Measurements from ENCODE around the gene FGF12. TPM values are rescaled to one million over a fixed set of nuclear protein-coding genes. Genes with fewer than 3 reads are reported as not detected.

Gene FGF12
- total RNA-seq, 2 donors from 2014 or later = 0.25 to 0.48 TPM

- no peak overlapping the region for H3K9ac ChIP-seq (ENCODE audit: low read depth in 2 of 2, low read length in 2 of 2)
- intact Hi-C loops (cut with DNase I) = no loop called here
- H3K36me3 ChIP-seq = no peaks in the 10 kb centered on the region
- DNase-seq = no peak
- no peaks in the 10 kb centered on the region for H3K4me1 ChIP-seq
- no peaks in the 10 kb centered on the region for H3K27me3 ChIP-seq
- no peak overlapping the region for H3K27ac ChIP-seq
- no peaks in the 10 kb centered on the region for H3K9me3 ChIP-seq
- no peak overlapping the region for H3K4me3 ChIP-seq
- no peak for TF ChIP-seq CTCF (IDR thresholded peaks at IDR 0.05)
These were observed 514.4 kb downstream of the FGF12 start for GRCh38 chr3:192212979-192213378.

- Histone ChIP-seq H3K9me3 (no peaks in the 10 kb centered on the region), H3K36me3 (no peaks in the 10 kb centered on the region), H3K27me3 (no peaks in the 10 kb centered on the region), H3K4me1 (no peaks in the 10 kb centered on the region), H3K4me3 (no peak overlapping the region), H3K9ac (ENCODE audit: low read depth in 2 of 2, low read length in 2 of 2) (no peak overlapping the region), H3K27ac (no peak overlapping the region)
- intact Hi-C loops (cut with DNase I) = no loop called here
- no peak for TF ChIP-seq CTCF (IDR thresholded peaks at IDR 0.05)
- no peak for DNase-seq
These were observed 515.0 kb downstream of the FGF12 start for GRCh38 chr3:192212335-192212734.

DNA sequence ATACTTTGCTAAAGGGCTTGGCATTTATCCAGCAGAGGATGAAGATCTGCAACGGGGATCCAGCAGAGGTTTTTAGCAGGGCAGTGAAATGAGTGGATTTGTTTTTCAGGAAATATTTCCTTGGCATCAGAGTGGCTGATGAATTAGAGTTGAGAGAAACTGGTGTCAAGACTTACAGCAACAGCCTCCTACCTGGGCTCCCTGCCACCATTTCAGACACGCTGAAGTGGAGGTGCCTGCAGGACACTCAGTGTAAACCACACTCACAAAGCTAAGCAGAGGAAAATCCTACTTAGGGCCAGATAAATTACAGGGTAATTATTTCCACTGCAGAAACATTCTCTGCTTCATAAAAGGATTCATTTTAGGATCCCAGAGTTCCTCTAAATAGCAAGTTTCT is 519.7 kb downstream of the FGF12 start:
- Histone ChIP-seq H3K9ac (ENCODE audit: low read depth in 2 of 2, low read length in 2 of 2) (no peak overlapping the region), H3K4me1 (no peaks in the 10 kb centered on the region), H3K4me3 (no peak overlapping the region), H3K27ac (no peak overlapping the region), H3K36me3 (no peaks in the 10 kb centered on the region), H3K27me3 (no peaks in the 10 kb centered on the region), H3K9me3 (no peaks in the 10 kb centered on the region)
- DNase-seq = no peak
- intact Hi-C loops (cut with DNase I) = no loop called here
- TF ChIP-seq CTCF (IDR thresholded peaks at IDR 0.05) = no peak

- intact Hi-C loops (cut with DNase I) = no loop called here
- H3K36me3 ChIP-seq = no peaks in the 10 kb centered on the region
- no peak for DNase-seq
- H3K4me3 ChIP-seq = no peak overlapping the region
- H3K27me3 ChIP-seq = no peaks in the 10 kb centered on the region
- H3K27ac ChIP-seq = no peak overlapping the region
- TF ChIP-seq CTCF (IDR thresholded peaks at IDR 0.05) = no peak
- H3K9me3 ChIP-seq = no peaks in the 10 kb centered on the region
- no peaks in the 10 kb centered on the region for H3K4me1 ChIP-seq
- H3K9ac ChIP-seq (ENCODE audit: low read depth in 2 of 2, low read length in 2 of 2) = no peak overlapping the region
These were observed 520.1 kb downstream of the FGF12 start for GRCh38 chr3:192207239-192207638.

- intact Hi-C loops (cut with DNase I) = no loop called here
- H3K27ac ChIP-seq = no peak overlapping the region
- H3K4me3 ChIP-seq = no peak overlapping the region
- H3K9me3 ChIP-seq = no peaks in the 10 kb centered on the region
- no peak for DNase-seq
- no peak overlapping the region for H3K9ac ChIP-seq (ENCODE audit: low read depth in 2 of 2, low read length in 2 of 2)
- H3K27me3 ChIP-seq = no peaks in the 10 kb centered on the region
- H3K4me1 ChIP-seq = no peaks in the 10 kb centered on the region
- H3K36me3 ChIP-seq = no peaks in the 10 kb centered on the region
- TF ChIP-seq CTCF (IDR thresholded peaks at IDR 0.05) = no peak
These were observed 533.3 kb downstream of the FGF12 start for GRCh38 chr3:192194085-192194484.
